Mammary epithelial cell (primary cell): ENCODE measurements around the gene B4GALNT4.

Experiments
- CTCF ChIP-seq, 2 donors: IDR thresholded peaks in 1 of 2; conservative IDR thresholded peaks in 1 of 2; 2 replicates each; pipeline ENCODE4 v1.5.1; 2011 to 2012; ENCODE audit warnings: inconsistent platforms in 2 of 2, low read length in 2 of 2, mild to moderate bottlenecking in 2 of 2, control low read depth in 1 of 2, low read depth in 1 of 2; ENCODE audit not compliant: insufficient read depth in 1 of 2; ENCODE audit errors: extremely low read depth in 1 of 2
- EZH2 ChIP-seq: IDR thresholded peaks from 2 replicates; pipeline ENCODE4 v1.6.1; 2012; ENCODE audit warnings: low read length, inconsistent platforms, borderline replicate concordance

- TF ChIP-seq CTCF (conservative IDR thresholded peaks at IDR 0.05 in 1 of 2, IDR thresholded peaks at IDR 0.05 in 1 of 2; ENCODE audit: extremely low read depth in 1 of 2, insufficient read depth in 1 of 2, low read depth in 1 of 2, low read length in 2 of 2) (no peak), EZH2 (no peak)
Measured at GRCh38 chr11:381501-382072, 12.3 kb downstream of the B4GALNT4 start.
